Fibroblast of villous mesenchyme (primary cell): Measurements from ENCODE around the gene BCL10. TPM values are rescaled to one million over a fixed set of nuclear protein-coding genes. Genes with fewer than 3 reads are reported as not detected.

Experiments
- DNase-seq: peaks from one replicate; pipeline ENCODE4 v3.0.0-alpha.2; 2010; ENCODE audit warnings: low read depth
- H3K4me3 ChIP-seq: 2 replicates; pipeline ENCODE4 v1.5.1; 2011; ENCODE audit warnings: low read depth, mild to moderate bottlenecking, low read length
- CTCF ChIP-seq: IDR thresholded peaks from 2 replicates; pipeline ENCODE4 v1.5.1; 2012; ENCODE audit warnings: low read depth, mild to moderate bottlenecking, low read length; ENCODE audit not compliant: insufficient read depth
- total RNA-seq: library from RNA; depleted of rRNA; stranded (reverse); fragments of >200 nt; gene quantifications from 2 replicates; pipeline ENCODE4 v1.2.3, GENCODE V29; 2012

Gene BCL10
- total RNA-seq, 1 donor, result 36.7 TPM

DNA sequence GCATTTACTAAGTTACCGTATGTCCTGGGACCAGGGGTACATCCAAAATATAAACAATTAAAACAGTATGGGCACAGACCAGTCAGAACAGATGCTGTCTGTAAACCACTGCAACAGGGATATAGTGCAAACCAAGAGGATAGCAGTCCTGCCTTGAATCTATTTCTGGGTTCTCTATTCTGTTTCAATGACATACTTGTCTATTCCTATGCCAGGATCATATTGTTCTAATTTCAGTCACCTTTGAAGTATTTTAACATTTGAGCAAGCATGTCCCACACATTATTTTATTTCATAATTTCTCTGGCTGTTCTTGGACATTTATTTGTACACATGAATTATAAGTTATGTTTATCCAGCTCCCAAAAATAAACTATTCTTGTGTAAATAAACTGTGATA, 47.5 kb downstream of the BCL10 start:
- DNase-seq, result no peak
- TF ChIP-seq CTCF, result no peak

DNA sequence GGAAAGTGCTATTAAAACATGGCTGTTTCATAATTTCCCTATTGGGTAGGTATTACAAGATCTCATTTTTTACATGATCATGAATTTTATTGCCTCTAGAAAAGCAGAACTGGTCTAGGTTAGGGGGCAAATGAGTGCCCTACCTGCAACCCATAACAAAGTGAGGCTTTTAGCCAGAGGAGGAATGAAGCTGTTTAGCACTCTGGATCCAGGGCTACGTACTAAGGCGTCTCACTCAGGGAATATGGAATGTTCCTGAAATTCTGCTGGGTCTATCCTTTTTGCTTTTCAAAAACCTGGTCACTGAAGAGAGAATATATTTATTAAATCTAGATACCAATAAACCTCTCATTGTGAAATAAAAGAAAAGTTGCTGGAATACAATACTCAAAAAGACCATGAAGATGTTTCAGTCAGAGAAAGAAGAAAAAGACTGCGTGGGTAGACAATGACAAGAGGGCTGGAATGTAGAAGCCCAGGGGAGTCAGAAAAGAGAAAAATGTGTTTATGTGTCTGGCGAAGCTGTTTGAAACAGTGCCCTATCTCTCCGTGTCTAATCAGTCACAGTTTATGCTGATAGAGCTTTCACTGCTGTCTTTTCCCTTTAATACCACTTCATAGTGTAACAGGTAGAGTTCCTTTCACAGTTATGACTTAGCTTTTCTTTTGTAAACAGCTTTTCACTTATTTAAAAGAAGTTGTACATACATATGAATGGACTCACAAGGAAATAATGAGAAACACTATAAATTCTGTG, 50.6 kb downstream of the BCL10 start:
- TF ChIP-seq CTCF, result no peak
- no peak overlapping the region for H3K4me3 ChIP-seq
- DNase-seq, result no peak

More for the DNA sequence above, 47.5 kb downstream of the BCL10 start:
- no peak overlapping the region for H3K4me3 ChIP-seq

- no peak for TF ChIP-seq CTCF
- peak; percentile 78 for DNase-seq
- H3K4me3 ChIP-seq, result no peak overlapping the region
Measured at GRCh38 chr1:85224734-85225623, 51.5 kb downstream of the BCL10 start.

- no peak for DNase-seq
- no peak overlapping the region for H3K4me3 ChIP-seq
- TF ChIP-seq CTCF, result no peak
Measured at GRCh38 chr1:85224295-85224694, 52.1 kb downstream of the BCL10 start.

DNA sequence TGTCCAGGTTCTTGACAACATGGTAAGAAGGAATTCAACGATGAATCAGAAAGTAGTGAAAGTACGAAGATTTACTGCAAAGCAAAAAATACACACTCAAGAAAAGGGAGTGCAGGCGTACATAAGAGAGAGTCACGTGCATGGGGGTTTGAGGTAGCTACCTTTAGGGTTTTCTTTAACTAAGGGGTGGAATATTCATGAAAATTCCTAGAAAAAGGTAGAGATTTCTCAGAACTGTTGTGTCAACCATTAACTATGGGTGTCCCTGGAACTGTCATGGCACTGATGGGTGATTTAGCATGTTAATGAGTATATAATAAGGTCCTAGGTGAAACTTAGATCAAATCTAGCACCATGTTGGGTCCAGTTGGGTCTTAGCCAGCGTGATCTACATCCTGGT, 53.1 kb downstream of the BCL10 start:
- no peak for TF ChIP-seq CTCF
- H3K4me3 ChIP-seq, result no peak overlapping the region
- DNase-seq, result no peak

- peak; percentile 87 for DNase-seq
- TF ChIP-seq CTCF, result no peak
- no peak overlapping the region for H3K4me3 ChIP-seq
Measured at GRCh38 chr1:85220756-85221201, 55.7 kb downstream of the BCL10 start.
